MM.1S (cell line): ENCODE measurements around the gene EIF3I.

Experiments
- DNase-seq: peaks from one replicate; pipeline ENCODE4 v3.0.0-alpha.2; 2015
- H2AFZ ChIP-seq: fragments of 300-600 bp; sonication (generic); 2 replicates; pipeline ENCODE4 v1.6.0; 2016; ENCODE audit warnings: antibody characterized with exemption, low read length
- H3F3A ChIP-seq: fragments of 300-600 bp; sonication (generic); 2 replicates; pipeline ENCODE4 v1.6.1; 2016; ENCODE audit warnings: mild to moderate bottlenecking, antibody characterized with exemption, low read length, moderate library complexity, mixed read lengths; ENCODE audit not compliant: insufficient read depth
- H3K27ac ChIP-seq: fragments of 300-600 bp; sonication (generic); 2 replicates; pipeline ENCODE4 v1.5.1; 2016; ENCODE audit warnings: mild to moderate bottlenecking, low read length
- H3K27me3 ChIP-seq: fragments of 300-600 bp; sonication (generic); replicated peaks from 2 replicates; pipeline ENCODE4 v1.6.0; 2016; ENCODE audit warnings: low read length; ENCODE audit not compliant: insufficient read depth
- H3K36me3 ChIP-seq: fragments of 300-600 bp; sonication (generic); replicated peaks from 2 replicates; pipeline ENCODE4 v1.6.1; 2016; ENCODE audit warnings: mild to moderate bottlenecking, low read length, mixed read lengths; ENCODE audit not compliant: insufficient read depth
- H3K4me1 ChIP-seq: fragments of 300-600 bp; sonication (generic); 2 replicates; pipeline ENCODE4 v1.6.1; 2016; ENCODE audit warnings: low read length, mixed read lengths
- H3K4me2 ChIP-seq: fragments of 300-600 bp; sonication (generic); 2 replicates; pipeline ENCODE4 v1.6.0; 2016; ENCODE audit warnings: low read depth, low read length
- H3K4me3 ChIP-seq: fragments of 300-600 bp; sonication (generic); 2 replicates; pipeline ENCODE4 v1.5.1; 2016; ENCODE audit warnings: low read length, mixed read lengths
- H3K79me2 ChIP-seq: fragments of 300-600 bp; sonication (generic); 2 replicates; pipeline ENCODE4 v1.6.1; 2016; ENCODE audit warnings: mixed run types, low read length, mixed read lengths
- H3K9ac ChIP-seq: fragments of 300-600 bp; sonication (generic); 2 replicates; pipeline ENCODE4 v1.6.1; 2016; ENCODE audit warnings: low read length, mixed read lengths
- H3K9me2 ChIP-seq: fragments of 300-600 bp; sonication (generic); replicated peaks from 2 replicates; pipeline ENCODE4 v1.6.1; 2016; ENCODE audit warnings: mild to moderate bottlenecking, low read length, mixed read lengths; ENCODE audit not compliant: insufficient read depth
- H3K9me3 ChIP-seq: fragments of 300-600 bp; sonication (generic); replicated peaks from 2 replicates; pipeline ENCODE4 v1.6.1; 2016; ENCODE audit warnings: mild to moderate bottlenecking, low read length, mixed read lengths; ENCODE audit not compliant: insufficient read depth
- H4K20me1 ChIP-seq: fragments of 300-600 bp; sonication (generic); 2 replicates; pipeline ENCODE4 v1.6.1; 2016; ENCODE audit warnings: mild to moderate bottlenecking, low read length, moderate library complexity, mixed read lengths; ENCODE audit not compliant: insufficient read depth
- EZH2 ChIP-seq: fragments of 300-600 bp; sonication (generic); optimal IDR thresholded peaks from 2 replicates; pipeline ENCODE3; 2017; ENCODE audit warnings: low read depth, mild to moderate bottlenecking, antibody characterized with exemption, low read length, mixed read lengths
- EZH2phosphoT487 ChIP-seq: fragments of 300-600 bp; sonication (generic); IDR thresholded peaks from 2 replicates; pipeline ENCODE4 v1.6.1; 2018; ENCODE audit warnings: antibody characterized with exemption, low read length
- TF ChIP-seq, protein P1 (sequence below): fragments of 300-600 bp; sonication (generic); IDR thresholded peaks from 2 replicates; pipeline ENCODE4 v1.5.1; 2016; ENCODE audit warnings: antibody characterized with exemption, low read length, mixed read lengths

EIF3I gene

DNA sequence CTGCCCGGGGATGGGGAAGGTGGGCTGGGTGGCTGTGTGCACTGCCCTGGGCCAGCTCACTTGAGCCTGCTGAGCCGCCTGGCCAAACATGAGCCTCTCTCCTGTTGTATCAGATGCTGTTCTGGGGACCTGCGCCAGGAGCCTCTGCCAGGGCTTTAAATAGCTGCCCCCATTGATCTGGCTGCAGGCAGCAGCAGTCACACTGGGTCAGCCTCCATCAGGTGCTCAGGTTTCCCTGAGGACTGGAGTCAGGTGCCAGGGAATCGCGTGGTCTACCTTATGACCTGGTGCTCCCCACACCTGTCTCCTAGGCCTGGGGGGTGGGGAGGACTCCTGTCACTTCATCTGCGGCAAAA, 22.5 kb upstream of the EIF3I start:
- Histone ChIP-seq H3K9me2 (no peaks in the 10 kb centered on the region), H3K4me2 (no peak overlapping the region), H4K20me1 (peaks cover 22% of the 10 kb centered on the region), H3K9ac (no peak overlapping the region), H3K4me3 (no peak overlapping the region), H3K9me3 (no peaks in the 10 kb centered on the region), H3K79me2 (no peaks in the 10 kb centered on the region), H3K4me1 (peaks cover 48% of the 10 kb centered on the region), H2AFZ (no peak overlapping the region), H3K27me3 (0 out of 2 replicates have a peak, but pooled peaks cover 3% of the 10 kb centered on the region), H3K36me3 (no peaks in the 10 kb centered on the region; the same call in 1 of the 2 replicates), H3F3A (peaks cover 27% of the 10 kb centered on the region), H3K27ac (no peak overlapping the region)
- TF ChIP-seq, protein P1, sequence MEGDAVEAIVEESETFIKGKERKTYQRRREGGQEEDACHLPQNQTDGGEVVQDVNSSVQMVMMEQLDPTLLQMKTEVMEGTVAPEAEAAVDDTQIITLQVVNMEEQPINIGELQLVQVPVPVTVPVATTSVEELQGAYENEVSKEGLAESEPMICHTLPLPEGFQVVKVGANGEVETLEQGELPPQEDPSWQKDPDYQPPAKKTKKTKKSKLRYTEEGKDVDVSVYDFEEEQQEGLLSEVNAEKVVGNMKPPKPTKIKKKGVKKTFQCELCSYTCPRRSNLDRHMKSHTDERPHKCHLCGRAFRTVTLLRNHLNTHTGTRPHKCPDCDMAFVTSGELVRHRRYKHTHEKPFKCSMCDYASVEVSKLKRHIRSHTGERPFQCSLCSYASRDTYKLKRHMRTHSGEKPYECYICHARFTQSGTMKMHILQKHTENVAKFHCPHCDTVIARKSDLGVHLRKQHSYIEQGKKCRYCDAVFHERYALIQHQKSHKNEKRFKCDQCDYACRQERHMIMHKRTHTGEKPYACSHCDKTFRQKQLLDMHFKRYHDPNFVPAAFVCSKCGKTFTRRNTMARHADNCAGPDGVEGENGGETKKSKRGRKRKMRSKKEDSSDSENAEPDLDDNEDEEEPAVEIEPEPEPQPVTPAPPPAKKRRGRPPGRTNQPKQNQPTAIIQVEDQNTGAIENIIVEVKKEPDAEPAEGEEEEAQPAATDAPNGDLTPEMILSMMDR: no peak
- TF ChIP-seq EZH2phosphoT487 (no peak), EZH2 (no peak)
- no peak for DNase-seq

DNA sequence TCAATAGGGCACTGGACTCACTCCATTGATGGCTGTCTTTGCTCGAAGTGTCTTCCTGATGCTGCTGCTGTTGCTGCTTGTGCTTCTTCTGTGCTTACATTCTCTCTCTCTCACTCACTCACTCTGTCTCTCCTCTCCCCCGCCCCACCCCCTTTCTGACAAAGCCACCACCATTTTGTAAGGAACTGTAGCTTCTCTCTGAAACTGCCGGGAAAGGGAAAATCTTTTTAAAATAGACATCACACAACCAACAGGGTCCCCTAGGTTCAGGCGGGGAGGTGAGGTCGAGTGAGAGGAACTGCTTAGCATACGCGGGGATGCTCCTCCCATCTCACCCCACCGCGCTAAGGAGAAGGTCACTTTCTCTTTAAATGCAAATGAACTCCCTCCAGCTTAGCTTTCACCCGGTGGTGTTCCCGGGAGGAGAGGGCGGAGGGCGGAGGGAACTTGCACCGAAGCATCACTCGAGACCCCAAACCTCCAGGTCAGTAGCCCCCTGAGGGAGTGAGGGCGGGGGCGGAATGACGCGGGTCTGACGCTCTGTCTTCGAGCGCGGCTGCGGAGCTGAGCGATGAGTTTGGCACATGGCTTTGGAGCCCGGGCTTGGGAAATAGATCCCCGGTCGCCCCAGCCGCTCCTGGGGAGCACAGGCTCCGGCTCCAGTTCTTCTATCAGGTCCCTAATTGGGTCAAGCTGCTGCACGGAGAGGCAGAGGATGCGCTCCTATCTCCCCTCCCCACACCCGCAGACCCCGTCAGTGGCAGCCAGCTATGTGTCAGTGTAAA, 21.8 kb upstream of the EIF3I start, which contains the start of gene CCDC28B:
CCDC28B (plus strand) TSS at position 370 of the 785 bp plus-strand sequence. CDS start 1,341 bp downstream, outside the sequence.
- DNase-seq: no peak
- H3K9ac ChIP-seq: no peak within 1 kb of the TSS
- H4K20me1 ChIP-seq: peaks cover 16% of the 10 kb centered on the region
- H3K4me2 ChIP-seq: peak within 1 kb of the TSS; percentile 98
- TF ChIP-seq EZH2 (no peak), EZH2phosphoT487 (no peak)
- TF ChIP-seq, protein P1: no peak
- H2AFZ ChIP-seq: peak within 1 kb of the TSS; percentile 68
- H3F3A ChIP-seq: peaks cover 20% of the 10 kb centered on the region
- no peak within 1 kb of the TSS; the same call in 1 of the 2 replicates for H3K27ac ChIP-seq
- no peaks in the 10 kb centered on the region for H3K9me3 ChIP-seq
- peaks cover 43% of the 10 kb centered on the region for H3K4me1 ChIP-seq
- H3K9me2 ChIP-seq: no peaks in the 10 kb centered on the region
- H3K4me3 ChIP-seq: peak within 1 kb of the TSS; percentile 60
- H3K36me3 ChIP-seq: no peaks in the 10 kb centered on the region; the same call in 1 of the 2 replicates
- H3K79me2 ChIP-seq: no peaks in the 10 kb centered on the region
- 0 out of 2 replicates have a peak, but pooled peaks cover 3% of the 10 kb centered on the region for H3K27me3 ChIP-seq

DNA sequence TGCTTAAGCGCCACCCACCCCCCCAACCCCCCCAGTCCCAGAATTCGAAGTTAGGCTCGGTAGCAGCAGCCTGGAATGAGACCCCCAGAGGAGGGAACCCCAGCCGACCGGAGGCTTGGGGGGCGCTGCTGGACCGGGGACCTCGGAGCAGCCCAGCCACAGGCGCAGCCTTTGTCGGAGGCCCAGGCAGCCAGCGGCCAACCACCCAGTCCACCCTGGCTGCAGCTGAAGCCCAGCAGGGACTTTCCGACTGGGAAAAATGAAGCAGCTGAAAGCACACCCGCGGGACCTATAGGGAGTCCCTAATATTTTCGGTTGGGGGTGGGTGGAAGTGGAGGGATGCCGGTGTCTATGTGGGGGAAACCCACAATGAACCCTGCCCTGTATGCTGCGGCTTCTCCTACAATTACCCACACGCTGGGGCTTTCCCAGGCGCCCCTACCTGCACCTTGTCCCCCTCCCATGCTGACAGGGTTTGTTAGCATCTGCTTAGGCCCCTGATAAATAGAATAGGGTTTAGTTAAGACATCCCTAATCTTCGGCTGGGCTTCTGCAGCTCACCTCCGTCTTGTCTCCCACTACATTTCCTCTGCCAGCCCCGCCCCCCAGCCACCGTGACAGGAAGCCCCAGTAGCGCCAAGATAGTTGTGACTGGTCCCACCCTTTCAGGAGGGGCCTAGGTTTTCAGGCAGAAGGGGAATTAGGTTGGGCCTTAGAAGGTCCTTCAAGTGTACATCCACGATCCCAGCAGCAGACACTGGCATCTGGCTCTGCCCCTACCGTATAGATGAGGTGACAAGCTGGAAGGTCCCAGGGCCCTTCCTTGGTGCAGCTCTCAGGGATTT, 21.0 kb upstream of the EIF3I start:
- peaks cover 4% of the 10 kb centered on the region for H3K79me2 ChIP-seq

More for the DNA sequence above, 21.0 kb upstream of the EIF3I start:
- H4K20me1 ChIP-seq: peaks cover 12% of the 10 kb centered on the region; the same call in 1 of the 2 replicates
- TF ChIP-seq EZH2phosphoT487 (no peak), EZH2 (no peak)
- TF ChIP-seq, protein P1: no peak
- peak; percentile 26 for DNase-seq
- H3K36me3 ChIP-seq: no peaks in the 10 kb centered on the region; the same call in 1 of the 2 replicates
- no peaks in the 10 kb centered on the region for H3K9me3 ChIP-seq
- H3K4me1 ChIP-seq: peaks cover 35% of the 10 kb centered on the region
- peak overlapping the region; percentile 98 for H3K4me2 ChIP-seq
- H3K27ac ChIP-seq: no peak overlapping the region; the same call in 1 of the 2 replicates
- peaks cover 14% of the 10 kb centered on the region for H3F3A ChIP-seq
- no peak overlapping the region for H3K9ac ChIP-seq
- H3K9me2 ChIP-seq: no peaks in the 10 kb centered on the region
- H2AFZ ChIP-seq: peak overlapping the region; percentile 14; the same call in 1 of the 2 replicates
- 0 out of 2 replicates have a peak, but pooled peaks cover 3% of the 10 kb centered on the region for H3K27me3 ChIP-seq
- peak overlapping the region; percentile 6; the same call in 1 of the 2 replicates for H3K4me3 ChIP-seq
